Stimulated activated CD8-positive, alpha-beta memory T cell treated with anti-CD3 and anti-CD28 coated beads, Interleukin-15, amount 100 ng/mL, for 48 hours (primary cell): ENCODE data around the gene GNAQ.

Source experiments
- DNase-seq, 2 donors: peaks; one replicate each; pipeline ENCODE4 v3.0.0-alpha.2; 2020; ENCODE audit warnings: low read depth in 2 of 2

The GNAQ gene

GRCh38 chr9:77945798-77946197 lies 85.8 kb downstream of the GNAQ start:
- no peak for DNase-seq

GRCh38 chr9:77944556-77945243 lies 86.9 kb downstream of the GNAQ start:
- DNase-seq = no peak

- no peak for DNase-seq
Measured at GRCh38 chr9:77943057-77943456, 88.6 kb downstream of the GNAQ start.

GRCh38 chr9:77939149-77939668 lies 92.4 kb downstream of the GNAQ start:
- no peak for DNase-seq

- no peak for DNase-seq
Measured at GRCh38 chr9:77938163-77938562, 93.4 kb downstream of the GNAQ start.

- no peak for DNase-seq
Measured at GRCh38 chr9:77935974-77936373, 95.6 kb downstream of the GNAQ start.

- DNase-seq = no peak
Measured at GRCh38 chr9:77935211-77935610, 96.4 kb downstream of the GNAQ start.

- DNase-seq = no peak
Measured at GRCh38 chr9:77933976-77934375, 97.6 kb downstream of the GNAQ start.

GRCh38 chr9:77933019-77933418 lies 98.6 kb downstream of the GNAQ start:
- DNase-seq = no peak

GRCh38 chr9:77929942-77930341 lies 101.7 kb downstream of the GNAQ start:
- DNase-seq = no peak

- DNase-seq = no peak
Measured at GRCh38 chr9:77927265-77927664, 104.3 kb downstream of the GNAQ start.

- DNase-seq = no peak
Measured at GRCh38 chr9:77926371-77926878, 105.2 kb downstream of the GNAQ start.

GRCh38 chr9:77922591-77922990 lies 109.0 kb downstream of the GNAQ start:
- DNase-seq = no peak

- DNase-seq = no peak
Measured at GRCh38 chr9:77917800-77918199, 113.8 kb downstream of the GNAQ start.

GRCh38 chr9:77916820-77917219 lies 114.8 kb downstream of the GNAQ start:
- DNase-seq = no peak

GRCh38 chr9:77916410-77916819 lies 115.2 kb downstream of the GNAQ start:
- DNase-seq = no peak

GRCh38 chr9:77915744-77916143 lies 115.9 kb downstream of the GNAQ start:
- DNase-seq = no peak

GRCh38 chr9:77912895-77913693 lies 118.5 kb downstream of the GNAQ start:
- DNase-seq = no peak

- no peak for DNase-seq
Measured at GRCh38 chr9:77911928-77912327, 119.7 kb downstream of the GNAQ start.

- DNase-seq = no peak
Measured at GRCh38 chr9:77910194-77910621, 121.4 kb downstream of the GNAQ start.

- no peak for DNase-seq
Measured at GRCh38 chr9:77909306-77909705, 122.3 kb downstream of the GNAQ start.

GRCh38 chr9:77908293-77908692 lies 123.3 kb downstream of the GNAQ start:
- no peak for DNase-seq

GRCh38 chr9:77907585-77907984 lies 124.0 kb downstream of the GNAQ start:
- DNase-seq = no peak
